H4 (cell line): ENCODE measurements around the gene TRMT112. TPM values are rescaled to one million over a fixed set of nuclear protein-coding genes. Genes with fewer than 3 reads are reported as not detected.
"Not testable (repeated sequence)": the region's sequence is repeated elsewhere in the genome, so short reads cannot be mapped to it uniquely, and the experiment has no call there.

Source experiments
- DNase-seq: peaks from one replicate; pipeline ENCODE4 v3.0.0-alpha.2; 2015; ENCODE audit warnings: low spot score
- total RNA-seq: library from RNA; depleted of rRNA; stranded (reverse); fragments of >200 nt; shearing (Covaris generic); gene quantifications from 2 replicates; pipeline ENCODE4 v1.2.3, GENCODE V29; 2014

Gene TRMT112
- total RNA-seq, 1 experiment from 2014 or later = 511 TPM

DNA sequence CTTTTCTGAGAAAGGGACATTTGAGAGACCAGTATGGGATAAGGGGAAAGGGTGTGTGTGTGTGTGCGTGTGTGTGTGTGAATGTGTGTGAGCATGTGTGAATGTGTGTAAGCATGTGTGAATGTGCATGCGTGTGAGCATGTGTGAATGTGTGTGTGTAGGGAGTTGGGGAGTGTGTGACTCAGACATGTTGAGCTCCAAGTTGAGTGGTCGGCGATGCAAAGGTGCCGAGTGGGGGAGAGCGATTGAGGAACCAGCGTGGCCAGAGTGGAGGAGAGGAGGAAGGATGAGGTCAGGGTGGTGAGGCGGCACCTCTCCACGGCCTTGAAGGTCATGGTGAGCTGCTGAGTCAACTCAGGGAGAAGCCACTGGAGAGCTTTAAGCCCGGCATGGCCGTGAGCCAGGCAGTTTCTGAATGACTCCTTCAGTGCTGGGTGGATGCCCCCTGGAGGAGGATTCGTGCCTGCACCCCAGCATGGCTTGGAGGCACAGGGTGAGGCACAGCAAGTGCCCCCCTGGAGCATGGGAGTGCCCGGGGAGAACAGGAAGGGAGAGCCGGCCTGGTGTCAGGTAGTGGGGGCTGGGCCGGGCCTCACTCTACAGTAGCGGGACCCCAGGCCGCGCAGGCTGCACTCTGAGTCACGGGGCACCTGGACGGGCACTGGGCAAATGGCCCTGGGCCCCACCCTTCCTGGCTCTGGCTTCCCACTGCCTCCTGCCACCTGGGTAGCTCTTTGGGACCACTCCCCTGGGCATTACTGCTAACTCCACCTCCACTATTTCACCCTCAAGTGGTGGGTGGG lies 14.4 kb upstream of the TRMT112 start:
- peak; percentile 88 for DNase-seq

DNA sequence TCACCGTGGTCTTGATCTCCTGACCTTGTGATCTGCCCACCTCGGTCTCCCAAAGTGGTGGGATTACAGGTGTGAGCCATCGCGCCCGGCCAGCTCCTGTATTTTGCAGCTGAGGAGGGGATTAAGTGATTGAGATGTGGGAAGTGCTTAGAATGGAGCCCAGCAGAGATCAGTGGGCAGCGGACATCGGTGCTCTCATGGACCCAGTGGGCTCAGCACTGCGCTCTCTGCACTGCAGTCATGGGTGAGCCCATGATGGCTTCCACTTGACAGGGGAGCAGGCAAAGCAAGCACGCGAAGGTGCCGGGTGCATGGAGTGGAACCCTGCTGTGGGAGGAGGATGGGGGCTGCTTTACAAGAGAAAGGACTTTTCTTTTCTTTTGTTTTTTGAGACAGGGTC lies 13.5 kb upstream of the TRMT112 start:
- no peak for DNase-seq

DNA sequence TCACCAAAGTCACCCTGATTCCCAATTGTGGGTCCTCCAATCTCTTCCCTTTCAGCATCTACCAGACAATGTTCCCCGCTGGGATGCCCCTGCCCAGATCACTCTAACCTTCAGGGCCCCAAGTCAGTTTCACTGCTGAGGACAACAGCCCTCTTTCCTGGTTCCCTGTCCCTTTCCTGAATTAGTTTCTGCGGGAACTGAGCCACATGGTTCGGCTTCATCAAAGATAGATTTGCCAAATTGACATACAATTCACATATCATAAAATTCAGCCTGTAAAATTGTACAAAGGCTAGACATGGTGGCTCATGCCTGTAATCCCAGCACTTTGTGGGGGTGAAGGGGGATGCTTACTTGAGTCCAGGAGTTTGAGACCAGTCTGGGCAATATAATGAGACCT lies 10.6 kb upstream of the TRMT112 start:
- DNase-seq = no peak

DNA sequence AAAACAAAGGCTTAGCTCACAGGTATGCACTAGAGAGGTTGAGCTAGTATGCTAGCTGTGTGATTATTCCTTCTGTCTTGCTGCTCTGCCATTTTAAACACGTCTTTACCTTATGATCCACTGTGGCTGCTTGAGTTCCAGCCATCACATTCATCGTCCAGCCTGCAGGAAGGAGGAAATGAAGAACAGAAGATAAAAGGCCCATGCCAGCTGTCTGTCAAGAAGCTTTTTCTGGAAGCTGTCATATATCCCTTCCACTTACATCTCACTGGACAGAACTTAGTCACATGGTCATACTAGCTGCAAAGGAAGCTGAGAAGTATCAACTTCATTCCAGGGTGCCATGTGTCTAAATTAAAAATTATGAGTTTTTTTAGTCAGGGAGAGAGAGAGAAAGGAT lies 10.0 kb upstream of the TRMT112 start:
- no peak for DNase-seq

DNA sequence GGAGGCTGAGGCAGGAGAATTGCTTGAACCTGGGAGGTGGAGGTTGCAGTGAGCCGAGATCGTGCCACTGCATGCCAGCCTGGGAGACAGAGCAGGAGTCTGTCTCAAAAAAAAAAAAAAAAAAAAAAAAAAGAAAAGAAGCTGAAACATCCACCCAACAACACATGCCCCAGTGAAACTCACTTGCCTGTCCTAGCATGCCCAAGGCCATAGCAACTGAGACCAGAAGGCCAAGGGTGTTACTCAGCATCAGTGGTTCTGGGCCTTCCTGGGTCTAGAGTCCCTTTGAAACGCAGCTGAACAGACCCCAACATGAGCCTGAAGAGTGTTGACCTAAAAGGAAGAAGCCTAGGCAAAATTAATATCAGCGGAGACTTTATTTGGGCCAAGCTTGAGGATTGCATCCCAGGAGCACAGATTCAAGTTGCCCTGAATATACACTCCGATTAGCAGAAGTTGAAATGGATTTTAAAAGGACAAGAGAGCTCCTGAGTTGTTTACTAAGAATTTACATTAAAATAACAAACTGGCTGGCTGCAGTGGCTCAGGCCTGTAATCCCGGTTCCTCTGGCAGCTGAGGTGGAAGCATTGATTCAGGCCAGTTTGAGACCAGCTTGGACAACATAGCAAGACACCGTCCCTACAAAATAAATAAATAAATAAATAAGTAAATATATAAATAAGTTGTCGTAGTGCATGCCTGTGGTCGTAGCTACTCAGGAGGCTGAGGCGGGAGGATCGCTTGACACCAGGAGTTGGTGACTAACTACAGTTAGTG lies 7.5 kb upstream of the TRMT112 start:
- no peak for DNase-seq

DNA sequence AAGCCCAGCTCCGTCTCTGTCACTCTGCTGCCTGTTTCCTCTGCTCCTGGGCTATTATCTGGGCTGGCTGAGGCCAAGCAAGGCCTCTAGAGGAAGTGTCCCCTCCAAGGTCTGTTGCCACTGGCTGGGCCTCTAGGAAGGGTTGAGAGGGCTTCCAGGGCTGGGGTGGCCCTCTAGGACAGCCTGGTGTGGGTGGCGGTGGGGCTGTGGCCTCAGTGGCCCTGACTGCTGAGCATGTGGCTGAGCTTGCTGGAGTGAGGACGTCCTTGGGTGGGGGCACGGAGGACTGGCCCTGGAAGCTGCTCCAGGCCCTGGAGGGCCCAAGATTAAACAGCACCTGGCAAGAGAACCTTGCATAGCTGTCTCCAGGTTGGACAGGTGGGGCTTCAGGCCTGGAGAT lies 6.6 kb upstream of the TRMT112 start:
- not testable (repeated sequence) for DNase-seq

DNA sequence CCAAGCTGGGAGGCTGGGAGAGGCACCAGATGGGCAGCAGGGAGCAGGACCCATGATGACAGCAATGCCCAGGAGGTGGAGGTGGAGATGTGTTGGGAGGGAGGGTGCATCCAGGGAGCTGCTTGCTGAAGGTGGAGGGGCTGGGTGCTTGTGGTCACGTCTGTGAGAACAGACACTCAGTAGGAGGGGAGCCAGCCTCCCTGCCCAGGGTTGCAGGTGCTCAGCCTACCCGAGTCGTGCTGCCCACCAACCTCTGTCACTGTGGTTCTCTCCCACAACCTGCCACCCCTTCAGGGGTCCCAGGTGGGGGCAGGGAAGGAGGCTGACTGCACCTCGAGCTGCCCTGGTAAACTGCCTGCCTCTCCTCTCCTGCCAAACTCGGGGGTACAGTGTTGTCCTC lies 6.0 kb upstream of the TRMT112 start:
- DNase-seq = no peak

DNA sequence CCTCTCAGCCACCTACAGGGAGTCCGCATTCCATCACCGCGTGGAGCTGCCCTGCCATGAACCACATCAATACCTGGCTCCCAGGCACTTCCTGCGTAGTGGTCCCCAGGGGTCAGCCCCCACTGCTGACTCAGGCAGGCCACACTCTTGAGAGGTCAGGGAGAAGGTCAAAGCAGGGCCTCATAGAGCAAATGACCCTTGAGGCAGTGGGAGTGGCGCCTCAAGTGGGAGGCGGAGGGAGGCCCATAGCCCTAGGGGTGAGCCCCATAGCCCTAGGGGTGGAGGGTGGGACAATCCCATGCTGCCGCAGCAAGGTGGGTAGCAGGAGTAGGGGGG lies 5.5 kb upstream of the TRMT112 start:
- DNase-seq = no peak

DNA sequence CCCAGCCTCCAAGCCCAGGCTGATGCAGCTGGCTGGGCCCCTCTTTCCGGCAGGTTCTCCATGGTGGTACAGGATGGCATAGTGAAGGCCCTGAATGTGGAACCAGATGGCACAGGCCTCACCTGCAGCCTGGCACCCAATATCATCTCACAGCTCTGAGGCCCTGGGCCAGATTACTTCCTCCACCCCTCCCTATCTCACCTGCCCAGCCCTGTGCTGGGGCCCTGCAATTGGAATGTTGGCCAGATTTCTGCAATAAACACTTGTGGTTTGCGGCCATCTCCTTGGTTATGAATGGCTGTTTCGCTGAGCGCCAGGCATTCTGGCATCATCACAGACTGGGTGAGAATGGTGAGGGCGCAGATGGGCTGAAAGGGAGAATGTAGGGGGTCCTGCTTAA lies 4.2 kb upstream of the TRMT112 start:
- DNase-seq = peak; percentile 86

DNA sequence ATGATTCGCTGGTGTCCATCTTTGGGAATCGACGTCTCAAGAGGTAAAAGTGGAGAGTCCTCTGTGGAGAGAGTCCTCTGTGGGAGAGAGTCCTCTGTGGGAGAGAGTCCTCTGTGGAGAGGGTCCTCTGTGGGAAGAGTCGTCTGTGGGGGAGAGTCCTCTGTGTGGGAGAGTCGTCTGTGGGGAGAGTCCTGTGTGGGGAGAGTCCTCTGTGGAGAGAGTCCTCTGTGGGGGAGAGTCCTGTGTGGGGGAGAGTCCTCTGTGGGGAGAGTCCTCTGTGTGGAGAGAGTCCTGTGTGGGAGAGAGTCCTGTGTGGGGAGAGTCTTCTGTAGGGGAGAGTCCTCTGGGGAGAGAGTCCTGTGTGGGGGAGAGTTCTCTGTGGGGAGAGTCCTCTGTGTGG lies 3.7 kb upstream of the TRMT112 start:
- DNase-seq = no peak

DNA sequence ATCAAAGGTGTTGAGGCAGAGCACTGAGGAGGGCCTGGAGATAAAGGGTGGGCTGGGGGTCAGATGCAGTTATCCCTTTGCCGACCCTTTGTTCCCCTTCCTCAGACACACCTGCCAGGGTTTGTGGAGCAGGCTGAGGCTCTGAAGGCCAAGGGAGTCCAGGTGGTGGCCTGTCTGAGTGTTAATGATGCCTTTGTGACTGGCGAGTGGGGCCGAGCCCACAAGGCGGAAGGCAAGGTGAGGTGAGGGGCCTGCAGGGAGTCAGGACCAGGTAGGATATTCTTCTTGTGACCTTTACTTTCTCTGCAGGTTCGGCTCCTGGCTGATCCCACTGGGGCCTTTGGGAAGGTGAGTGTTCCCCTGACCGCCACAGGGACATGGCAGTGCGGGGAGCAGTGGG lies 3.2 kb upstream of the TRMT112 start:
- no peak for DNase-seq

DNA sequence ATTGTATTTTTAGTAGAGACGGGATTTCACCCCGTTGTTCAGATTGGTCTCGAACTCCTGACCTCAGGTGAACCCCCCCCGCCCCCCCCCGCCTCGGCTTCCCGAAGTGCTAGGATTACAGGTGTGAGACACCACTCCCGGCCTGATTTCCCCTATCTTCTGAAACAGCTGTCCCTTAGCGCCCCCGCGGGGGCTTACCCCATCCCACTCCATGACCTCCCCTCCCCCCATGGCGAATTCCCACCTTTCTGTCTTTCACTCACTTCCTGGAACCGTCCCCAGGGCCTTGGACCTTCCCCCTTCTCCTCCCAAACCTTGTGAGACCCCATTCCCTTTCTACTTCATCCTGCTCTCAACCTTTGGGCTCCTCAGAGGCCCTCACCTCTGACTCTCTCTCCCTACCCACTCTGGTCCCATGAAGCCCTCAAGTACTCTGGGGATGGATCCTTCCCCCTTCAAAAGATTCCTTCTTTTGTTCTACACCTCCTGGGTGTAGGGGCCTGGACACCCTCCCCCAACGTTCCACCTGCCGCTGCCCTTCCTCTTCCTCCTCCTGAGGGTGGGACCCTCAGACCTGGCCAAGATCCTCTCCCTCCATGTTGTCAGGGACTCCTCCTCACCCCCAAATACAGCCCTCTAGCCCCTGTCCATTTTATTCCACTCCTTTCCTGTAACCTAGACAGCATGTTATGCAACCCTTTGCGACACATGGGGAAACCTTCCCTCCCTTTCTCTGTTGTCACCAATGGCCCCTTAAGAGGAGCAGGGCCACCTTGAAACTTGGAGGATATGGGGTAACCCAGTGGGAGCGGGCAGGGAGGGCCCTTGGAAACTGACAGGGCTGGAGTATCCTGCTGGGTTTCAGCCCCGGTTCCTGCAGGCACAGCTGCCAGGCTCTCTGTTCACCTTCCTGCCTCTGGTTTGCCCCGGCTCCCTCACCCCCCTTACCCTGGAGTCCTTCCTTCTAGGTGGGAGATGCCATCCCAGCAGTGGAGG lies 1.7 kb upstream of the TRMT112 start:
- DNase-seq = no peak

DNA sequence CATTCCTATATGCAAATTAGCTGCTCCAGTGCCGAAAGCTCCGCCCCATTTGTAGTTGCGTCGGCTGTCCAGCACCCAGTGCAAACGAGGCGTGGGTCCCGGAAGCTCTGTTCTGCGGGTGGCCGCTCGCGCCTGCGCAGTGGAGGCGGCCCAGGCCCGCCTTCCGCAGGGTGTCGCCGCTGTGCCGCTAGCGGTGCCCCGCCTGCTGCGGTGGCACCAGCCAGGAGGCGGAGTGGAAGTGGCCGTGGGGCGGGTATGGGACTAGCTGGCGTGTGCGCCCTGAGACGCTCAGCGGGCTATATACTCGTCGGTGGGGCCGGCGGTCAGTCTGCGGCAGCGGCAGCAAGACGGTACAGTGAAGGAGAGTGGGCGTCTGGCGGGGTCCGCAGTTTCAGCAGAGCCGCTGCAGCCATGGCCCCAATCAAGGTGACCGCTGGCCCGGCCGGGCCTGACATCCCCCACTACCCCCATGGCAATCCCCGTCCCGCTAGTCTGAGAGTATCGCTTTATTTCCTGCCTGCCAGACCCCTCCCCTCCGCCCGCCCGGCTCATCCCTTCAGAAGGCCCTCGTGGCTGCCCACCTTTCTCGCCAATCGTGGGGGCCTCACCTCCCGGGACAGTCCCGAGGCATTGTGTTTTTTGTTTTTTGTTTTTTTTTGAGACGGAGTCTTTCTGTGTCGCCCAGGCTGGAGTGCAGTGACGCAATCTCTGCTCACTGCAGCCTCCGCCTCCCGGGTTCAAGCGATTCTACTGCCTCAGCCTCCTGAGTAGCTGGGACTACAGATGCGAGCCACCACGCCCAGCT lies 804 bp upstream of the TRMT112 start, which contains the start of gene PRDX5:
TSS of gene PRDX5 (plus strand) at position 161 of the 805 bp plus-strand sequence. CDS start at position 256, 95 bp downstream.
- DNase-seq = peak; percentile 96

DNA sequence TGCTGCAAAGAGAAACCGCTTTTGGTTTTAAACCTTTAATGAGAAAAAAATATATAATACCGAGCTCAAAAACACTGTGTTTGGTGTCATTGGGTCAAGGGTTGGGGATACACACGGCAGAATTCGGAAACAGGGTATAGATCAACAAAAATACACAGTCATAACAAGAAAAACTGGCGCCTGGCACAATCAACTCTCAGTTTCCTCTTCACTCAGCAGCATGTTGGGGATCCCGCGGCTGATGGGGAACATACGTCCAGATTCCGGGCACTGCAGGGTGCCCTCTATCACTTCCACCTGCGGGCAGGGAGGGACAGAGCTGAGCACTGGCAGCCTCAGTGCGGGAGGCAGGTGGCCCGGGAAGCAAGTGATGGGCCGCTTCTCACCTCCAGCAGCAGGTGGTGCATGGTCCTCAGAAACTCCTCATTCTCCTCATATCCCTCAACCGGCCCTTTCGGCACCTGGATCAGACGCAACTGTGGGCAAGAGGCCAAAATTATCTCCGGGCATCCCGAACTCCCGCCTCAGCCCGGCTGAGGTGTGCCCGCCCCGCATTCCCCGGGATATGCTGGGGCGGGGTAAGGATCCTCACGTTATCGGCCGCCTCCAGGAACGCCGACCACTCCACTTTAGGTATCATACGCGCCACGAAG lies 561 bp downstream of the TRMT112 start:
- no peak for DNase-seq

DNA sequence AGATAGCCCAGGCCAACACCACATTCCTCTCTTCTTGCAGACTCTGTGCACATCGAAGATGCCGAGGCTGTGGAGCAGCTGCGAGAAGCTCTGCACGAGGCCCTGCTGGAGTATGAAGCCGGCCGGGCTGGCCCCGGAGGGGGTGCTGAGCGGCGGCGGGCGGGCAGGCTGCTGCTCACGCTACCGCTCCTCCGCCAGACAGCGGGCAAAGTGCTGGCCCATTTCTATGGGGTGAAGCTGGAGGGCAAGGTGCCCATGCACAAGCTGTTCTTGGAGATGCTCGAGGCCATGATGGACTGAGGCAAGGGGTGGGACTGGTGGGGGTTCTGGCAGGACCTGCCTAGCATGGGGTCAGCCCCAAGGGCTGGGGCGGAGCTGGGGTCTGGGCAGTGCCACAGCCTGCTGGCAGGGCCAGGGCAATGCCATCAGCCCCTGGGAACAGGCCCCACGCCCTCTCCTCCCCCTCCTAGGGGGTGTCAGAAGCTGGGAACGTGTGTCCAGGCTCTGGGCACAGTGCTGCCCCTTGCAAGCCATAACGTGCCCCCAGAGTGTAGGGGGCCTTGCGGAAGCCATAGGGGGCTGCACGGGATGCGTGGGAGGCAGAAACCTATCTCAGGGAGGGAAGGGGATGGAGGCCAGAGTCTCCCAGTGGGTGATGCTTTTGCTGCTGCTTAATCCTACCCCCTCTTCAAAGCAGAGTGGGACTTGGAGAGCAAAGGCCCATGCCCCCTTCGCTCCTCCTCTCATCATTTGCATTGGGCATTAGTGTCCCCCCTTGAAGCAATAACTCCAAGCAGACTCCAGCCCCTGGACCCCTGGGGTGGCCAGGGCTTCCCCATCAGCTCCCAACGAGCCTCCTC lies 1.5 kb downstream of the TRMT112 start:
- not testable (repeated sequence) for DNase-seq

DNA sequence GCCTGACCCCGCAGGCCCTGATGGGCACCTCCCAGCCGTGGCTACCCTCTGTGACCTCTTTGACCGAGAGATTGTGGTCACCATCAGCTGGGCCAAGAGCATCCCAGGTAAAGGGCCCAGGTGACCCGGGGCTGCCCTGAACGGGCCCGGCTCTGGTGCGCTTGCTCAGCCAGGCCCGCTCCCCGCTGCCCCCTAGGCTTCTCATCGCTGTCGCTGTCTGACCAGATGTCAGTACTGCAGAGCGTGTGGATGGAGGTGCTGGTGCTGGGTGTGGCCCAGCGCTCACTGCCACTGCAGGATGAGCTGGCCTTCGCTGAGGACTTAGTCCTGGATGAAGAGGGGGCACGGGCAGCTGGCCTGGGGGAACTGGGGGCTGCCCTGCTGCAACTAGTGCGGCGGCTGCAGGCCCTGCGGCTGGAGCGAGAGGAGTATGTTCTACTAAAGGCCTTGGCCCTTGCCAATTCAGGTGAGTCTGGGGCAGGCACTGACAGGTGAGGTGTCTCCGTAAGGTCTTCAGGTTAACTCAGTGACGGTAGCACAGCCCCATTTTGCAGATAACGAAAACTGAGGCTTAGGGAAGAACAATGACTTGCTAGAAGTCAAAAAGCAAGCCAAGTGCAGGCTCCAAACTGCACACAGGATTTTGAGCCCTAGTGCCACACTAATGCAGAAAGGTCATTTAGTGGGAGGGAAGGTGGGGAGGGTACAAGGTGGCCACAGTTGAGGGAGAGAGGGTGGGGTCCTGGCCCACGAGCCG lies 2.4 kb downstream of the TRMT112 start:
- no peak for DNase-seq

DNA sequence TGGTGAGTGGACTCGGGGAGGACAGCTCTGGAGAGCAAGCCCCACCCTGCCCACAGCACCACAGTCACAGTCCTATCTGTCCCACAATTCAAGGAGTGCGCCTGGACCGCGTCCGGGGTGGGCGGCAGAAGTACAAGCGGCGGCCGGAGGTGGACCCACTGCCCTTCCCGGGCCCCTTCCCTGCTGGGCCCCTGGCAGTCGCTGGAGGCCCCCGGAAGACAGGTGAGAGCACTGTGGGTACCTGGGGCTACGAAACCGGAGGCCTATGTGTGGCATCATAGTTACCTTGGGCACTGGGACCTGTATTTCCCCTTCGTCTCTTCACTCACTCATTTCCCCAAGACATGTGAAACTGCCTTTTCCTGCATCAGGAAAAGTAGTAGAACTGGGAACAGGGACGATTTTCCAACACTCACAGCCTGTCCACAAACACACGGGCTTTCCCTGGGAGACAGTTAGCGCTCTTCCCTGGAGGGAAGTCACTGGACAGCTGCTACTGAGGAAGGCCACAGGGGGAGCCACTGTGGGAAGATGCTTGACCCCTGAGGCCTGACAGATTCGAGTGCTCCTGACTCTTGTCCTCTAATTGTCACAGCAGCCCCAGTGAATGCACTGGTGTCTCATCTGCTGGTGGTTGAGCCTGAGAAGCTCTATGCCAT lies 3.1 kb downstream of the TRMT112 start:
- no peak for DNase-seq

DNA sequence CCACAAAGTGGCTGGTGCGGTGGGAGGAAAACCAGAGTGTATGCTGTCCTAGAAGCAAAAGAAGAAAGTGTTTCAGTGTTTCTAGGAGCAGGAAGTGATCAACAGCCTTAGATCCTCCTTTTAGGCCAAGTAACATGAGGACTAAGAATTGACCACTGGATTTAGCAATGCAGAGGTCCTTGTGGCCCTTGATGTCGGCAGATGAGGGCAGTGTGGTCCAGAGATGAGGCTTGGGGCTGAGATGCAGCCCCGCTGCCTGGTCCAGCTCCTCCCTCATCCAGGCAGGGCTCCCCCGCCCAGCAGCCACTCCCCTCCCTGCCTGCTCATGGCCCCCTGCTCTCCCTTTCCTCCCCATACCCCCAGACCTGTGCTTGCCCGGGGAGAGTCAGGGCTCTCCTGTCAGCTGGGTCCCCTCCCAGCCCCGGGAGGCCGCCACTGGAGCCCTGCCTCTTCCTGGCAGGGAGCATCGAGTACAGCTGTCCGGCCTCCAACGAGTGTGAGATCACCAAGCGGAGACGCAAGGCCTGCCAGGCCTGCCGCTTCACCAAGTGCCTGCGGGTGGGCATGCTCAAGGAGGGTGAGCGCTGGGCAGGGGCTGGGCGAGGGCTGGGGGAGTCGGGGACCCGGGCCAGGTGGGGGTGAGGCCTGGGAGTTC lies 3.7 kb downstream of the TRMT112 start:
- DNase-seq = no peak
